Mesothelial cell of epicardium (in vitro differentiated cells): ENCODE results near the gene PLXNA2. TPM values are rescaled to one million over a fixed set of nuclear protein-coding genes. Genes with fewer than 3 reads are reported as not detected.
A peak's percentile ranks its signal among the peaks of the same experiment; 100 is the strongest.

Source experiments
- DNase-seq, 2 experiments: peaks; one replicate each; pipeline ENCODE4 v3.0.0; 2021; ENCODE audit warnings: low spot score in 2 of 2; ENCODE audit not compliant: unreplicated experiment in 2 of 2
- H3K27ac Mint-ChIP-seq: 2 replicates; pipeline ENCODE4 v1.8.0; 2021; ENCODE audit warnings: mixed read lengths
- H3K27me3 Mint-ChIP-seq: 2 replicates; pipeline ENCODE4 v1.8.0; 2021; ENCODE audit warnings: low read depth, mixed read lengths
- H3K36me3 Mint-ChIP-seq: 2 replicates; pipeline ENCODE4 v1.8.0; 2021; ENCODE audit warnings: mixed read lengths
- H3K4me1 Mint-ChIP-seq: 2 replicates; pipeline ENCODE4 v1.8.0; 2021; ENCODE audit warnings: mixed read lengths
- H3K4me3 Mint-ChIP-seq: 2 replicates; pipeline ENCODE4 v1.8.0; 2021; ENCODE audit warnings: mild to moderate bottlenecking, moderate library complexity, mixed read lengths
- H3K9me3 Mint-ChIP-seq: 2 replicates; pipeline ENCODE4 v1.8.0; 2021; ENCODE audit warnings: mixed read lengths
- CTCF ChIP-seq: fragments of 200-600 bp; sonication (generic); IDR thresholded peaks from one replicate; pipeline ENCODE4 v1.5.0; 2021; ENCODE audit warnings: antibody characterized with exemption; ENCODE audit not compliant: unreplicated experiment
- total RNA-seq: library from RNA; stranded (reverse); gene quantifications from 3 replicates; pipeline ENCODE4 v1.2.1, GENCODE V29; 2021

PLXNA2 gene
- total RNA-seq, 1 donor from 2014 or later: 14.7 TPM

GRCh38 chr1:208007938-208008342, 236.2 kb downstream of the PLXNA2 start:
- peaks cover 10% of the 10 kb centered on the region for H3K4me1 Mint-ChIP-seq
- H3K9me3 Mint-ChIP-seq: peaks cover 4% of the 10 kb centered on the region
- peaks cover 2% of the 10 kb centered on the region for H3K36me3 Mint-ChIP-seq
- no peak for DNase-seq
- H3K27ac Mint-ChIP-seq: no peak overlapping the region
- peaks cover 4% of the 10 kb centered on the region for H3K27me3 Mint-ChIP-seq
- no peak for TF ChIP-seq CTCF
- H3K4me3 Mint-ChIP-seq: no peak overlapping the region

GRCh38 chr1:208007319-208007937, 236.8 kb downstream of the PLXNA2 start:
- no peak for DNase-seq
- no peak overlapping the region for H3K4me3 Mint-ChIP-seq
- peaks cover 10% of the 10 kb centered on the region for H3K4me1 Mint-ChIP-seq
- TF ChIP-seq CTCF: no peak
- H3K9me3 Mint-ChIP-seq: peaks cover 4% of the 10 kb centered on the region
- peak overlapping the region; percentile 54 for H3K27ac Mint-ChIP-seq
- H3K36me3 Mint-ChIP-seq: peaks cover 2% of the 10 kb centered on the region
- peaks cover 9% of the 10 kb centered on the region for H3K27me3 Mint-ChIP-seq

- peaks cover 4% of the 10 kb centered on the region for H3K9me3 Mint-ChIP-seq
- no peak overlapping the region for H3K27ac Mint-ChIP-seq
- H3K27me3 Mint-ChIP-seq: peaks cover 16% of the 10 kb centered on the region
- H3K4me1 Mint-ChIP-seq: peaks cover 10% of the 10 kb centered on the region
- no peak for TF ChIP-seq CTCF
- no peak for DNase-seq
- H3K4me3 Mint-ChIP-seq: no peak overlapping the region
- peaks cover 2% of the 10 kb centered on the region for H3K36me3 Mint-ChIP-seq
Observed at GRCh38 chr1:208006258-208006920, 237.8 kb downstream of the PLXNA2 start.

- H3K27me3 Mint-ChIP-seq: peaks cover 16% of the 10 kb centered on the region
- H3K36me3 Mint-ChIP-seq: peaks cover 2% of the 10 kb centered on the region
- no peak overlapping the region for H3K4me3 Mint-ChIP-seq
- H3K27ac Mint-ChIP-seq: no peak overlapping the region
- TF ChIP-seq CTCF: no peak
- no peak for DNase-seq
- peaks cover 10% of the 10 kb centered on the region for H3K4me1 Mint-ChIP-seq
- H3K9me3 Mint-ChIP-seq: peaks cover 4% of the 10 kb centered on the region
Observed at GRCh38 chr1:208004851-208005250, 239.3 kb downstream of the PLXNA2 start.

GRCh38 chr1:208003241-208003640, 240.9 kb downstream of the PLXNA2 start:
- no peak for TF ChIP-seq CTCF
- no peak overlapping the region for H3K4me3 Mint-ChIP-seq
- DNase-seq: no peak
- peaks cover 20% of the 10 kb centered on the region for H3K27me3 Mint-ChIP-seq
- no peak overlapping the region for H3K27ac Mint-ChIP-seq
- H3K9me3 Mint-ChIP-seq: peaks cover 4% of the 10 kb centered on the region
- H3K36me3 Mint-ChIP-seq: peaks cover 2% of the 10 kb centered on the region
- H3K4me1 Mint-ChIP-seq: peaks cover 10% of the 10 kb centered on the region
